Dermis blood vessel endothelial cell (primary cell): Measurements from ENCODE around the gene TNRC6C. TPM values are rescaled to one million over a fixed set of nuclear protein-coding genes. Genes with fewer than 3 reads are reported as not detected.
A peak's percentile ranks its signal among the peaks of the same experiment; 100 is the strongest.

Experiments used
- DNase-seq: peaks from one replicate; pipeline ENCODE4 v3.0.0; 2010
- total RNA-seq: library from RNA; depleted of rRNA; stranded (reverse); fragments of >200 nt; gene quantifications from 2 replicates; pipeline ENCODE4 v1.2.3, GENCODE V29; 2014

TNRC6C gene
- total RNA-seq, 1 donor from 2014 or later, result 8.2 TPM

DNA sequence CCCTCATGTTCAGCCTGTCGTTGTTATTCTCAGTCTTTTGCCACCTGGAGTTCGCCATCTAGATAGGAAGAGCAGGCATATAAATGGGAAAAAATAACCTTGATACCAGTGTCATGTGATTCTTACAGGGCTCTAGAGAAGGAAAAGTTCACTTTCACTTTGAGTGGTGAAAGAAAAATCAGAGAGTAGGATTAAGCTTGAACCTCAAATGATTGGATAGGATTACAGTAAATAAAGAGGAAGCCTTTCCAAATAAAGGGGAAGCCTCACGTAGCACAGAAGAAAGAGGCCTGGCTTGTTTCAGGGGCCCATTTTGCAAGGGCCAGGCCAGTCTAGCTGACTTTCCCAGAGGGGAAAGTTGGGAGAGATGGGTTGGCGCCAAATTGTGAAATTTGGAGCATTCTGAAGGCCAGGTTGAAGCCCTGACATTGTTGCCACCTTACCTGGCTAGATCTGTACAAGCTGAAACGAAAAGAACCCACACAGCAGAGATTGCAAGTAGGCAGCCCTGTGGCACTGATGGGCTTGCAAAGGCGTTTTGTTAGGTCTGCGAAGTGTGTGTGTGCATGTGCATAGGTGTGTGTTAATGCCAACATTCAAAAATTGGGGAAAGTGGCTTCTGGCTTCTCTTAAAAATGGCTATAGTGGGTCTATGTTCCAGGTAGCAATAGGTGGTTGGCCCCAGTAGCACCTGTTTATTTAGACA, 131.2 kb downstream of the TNRC6C start:
- no peak for DNase-seq

DNA sequence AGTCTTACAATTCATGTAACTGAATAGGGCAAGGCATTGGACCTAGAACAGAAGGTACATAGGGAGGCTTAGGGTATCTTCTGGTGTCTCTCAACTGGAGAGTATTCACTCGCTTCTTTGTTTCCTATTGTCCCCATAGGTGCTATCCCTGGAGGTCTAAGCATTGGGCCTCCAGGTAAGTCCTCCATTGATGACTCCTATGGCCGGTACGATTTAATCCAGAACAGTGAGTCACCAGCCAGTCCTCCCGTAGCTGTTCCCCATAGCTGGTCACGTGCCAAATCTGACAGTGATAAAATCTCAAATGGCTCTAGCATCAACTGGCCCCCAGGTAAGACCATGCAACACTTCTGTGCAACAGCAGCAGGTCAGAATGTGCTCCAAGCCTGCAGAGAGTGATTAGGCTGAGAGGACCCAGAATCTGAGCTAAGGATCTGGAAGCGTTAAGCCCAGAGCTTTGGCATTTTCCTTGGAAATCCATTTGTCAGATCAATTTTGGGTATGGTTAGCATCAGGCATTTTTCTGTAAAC, 134.4 kb downstream of the TNRC6C start:
- DNase-seq, result no peak

DNA sequence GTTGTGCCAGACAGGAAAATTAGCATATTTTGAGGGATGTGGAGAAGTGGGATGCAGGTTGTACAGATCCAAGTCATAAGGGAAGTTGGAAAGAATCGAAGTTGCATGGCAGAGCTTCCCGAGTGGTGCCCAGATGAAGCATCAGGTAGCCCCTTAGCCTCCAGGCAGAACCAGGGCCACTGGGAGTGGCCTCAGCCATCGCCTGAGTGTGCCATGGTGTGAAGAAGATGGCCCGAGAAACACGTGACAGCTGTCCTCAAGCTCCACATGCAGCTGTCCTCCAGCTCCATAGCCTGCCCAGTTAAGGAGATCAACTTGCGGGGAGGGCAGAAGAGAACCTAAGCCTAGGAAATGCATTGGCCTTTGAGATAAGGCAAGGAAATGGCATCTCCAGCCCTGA, 136.5 kb downstream of the TNRC6C start:
- no peak for DNase-seq

DNA sequence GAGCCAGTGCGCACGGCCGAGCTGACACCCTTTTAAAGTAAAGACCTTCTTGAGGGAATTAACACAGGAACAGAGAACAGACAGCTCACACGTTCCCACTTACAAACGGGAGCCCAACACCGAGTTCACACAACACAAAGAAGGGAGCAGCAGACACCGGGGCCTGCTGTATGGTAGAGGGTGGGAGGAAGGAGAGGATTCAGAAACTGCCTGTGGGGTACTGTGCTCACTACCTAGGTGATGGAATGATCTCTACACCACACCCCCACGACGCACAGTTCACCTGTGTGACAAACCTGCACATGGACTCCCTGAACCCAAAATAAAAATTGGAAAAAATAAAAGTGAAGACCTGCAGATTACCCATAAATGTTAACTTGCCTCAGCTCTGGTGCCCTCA, 137.6 kb downstream of the TNRC6C start:
- no peak for DNase-seq

DNA sequence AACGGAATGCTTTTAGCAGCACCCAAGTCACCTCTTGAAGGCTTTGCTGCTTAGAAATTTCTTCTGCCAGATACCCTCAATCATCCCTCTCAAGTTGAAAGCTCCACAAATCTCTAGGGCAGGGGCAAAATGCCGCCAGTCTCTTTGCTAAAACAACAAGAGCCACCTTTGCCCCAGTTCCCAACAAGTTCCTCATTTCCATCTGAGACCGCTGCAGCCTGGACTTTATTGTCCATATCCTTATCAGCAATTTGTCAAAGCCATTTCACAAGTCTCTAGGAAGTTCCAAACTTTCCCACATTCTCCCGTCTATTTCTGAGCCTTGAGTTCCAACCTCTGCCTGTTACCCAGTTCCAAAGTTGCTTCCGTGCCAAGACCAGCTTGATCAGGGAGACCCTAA, 142.6 kb downstream of the TNRC6C start:
- no peak for DNase-seq

DNA sequence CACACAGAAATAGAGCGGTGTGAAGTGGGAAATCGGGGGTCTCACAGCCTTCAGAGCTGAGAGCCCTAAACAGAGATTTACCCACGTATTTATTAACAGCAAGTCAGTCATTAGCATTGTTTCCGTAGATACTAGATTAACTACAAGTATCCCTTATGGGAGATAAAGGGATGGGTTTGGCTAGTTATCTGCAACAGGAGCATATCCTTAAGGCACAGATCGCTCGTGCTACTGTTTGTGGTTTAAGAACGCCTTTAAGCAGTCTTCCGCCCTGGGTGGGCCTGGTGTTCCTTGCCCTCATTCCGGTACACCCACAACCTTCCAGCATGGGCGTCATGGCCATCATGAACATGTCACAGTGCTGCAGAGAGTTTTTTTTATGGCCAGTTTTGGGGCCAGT, 143.0 kb downstream of the TNRC6C start:
- no peak for DNase-seq

DNA sequence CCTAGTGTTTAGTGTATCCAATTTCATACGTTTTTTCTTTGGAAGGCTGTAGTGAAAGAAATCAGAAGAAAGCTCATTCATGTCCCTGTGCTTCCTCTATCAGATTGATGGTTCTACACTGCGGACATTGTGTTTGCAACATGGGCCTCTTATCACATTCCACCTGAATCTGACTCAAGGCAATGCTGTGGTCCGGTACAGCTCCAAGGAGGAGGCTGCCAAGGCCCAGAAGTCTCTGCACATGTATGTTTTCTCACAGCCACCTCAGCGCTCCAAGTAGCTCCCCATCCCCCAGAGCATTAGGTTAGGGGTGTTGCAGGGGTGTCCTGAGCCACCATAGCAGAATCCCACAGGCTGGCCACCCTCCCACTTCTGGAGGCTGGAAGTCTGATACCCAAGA, 144.8 kb downstream of the TNRC6C start:
- DNase-seq, result no peak

DNA sequence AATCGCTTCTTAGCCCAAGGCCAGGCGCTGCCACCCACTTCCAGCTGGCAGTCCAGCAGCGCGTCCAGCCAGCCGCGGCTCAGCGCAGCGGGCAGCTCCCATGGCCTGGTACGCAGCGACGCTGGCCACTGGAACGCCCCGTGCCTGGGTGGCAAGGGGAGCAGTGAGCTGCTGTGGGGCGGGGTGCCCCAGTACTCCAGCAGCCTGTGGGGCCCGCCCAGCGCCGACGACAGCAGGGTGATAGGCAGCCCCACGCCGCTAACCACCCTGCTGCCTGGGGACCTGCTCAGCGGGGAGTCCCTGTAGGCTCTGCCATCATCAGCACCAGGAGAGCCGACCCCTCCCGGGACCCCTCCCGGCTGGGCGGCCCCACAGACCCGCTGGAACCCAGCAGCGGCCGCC, 146.0 kb downstream of the TNRC6C start:
- DNase-seq, result no peak

DNA sequence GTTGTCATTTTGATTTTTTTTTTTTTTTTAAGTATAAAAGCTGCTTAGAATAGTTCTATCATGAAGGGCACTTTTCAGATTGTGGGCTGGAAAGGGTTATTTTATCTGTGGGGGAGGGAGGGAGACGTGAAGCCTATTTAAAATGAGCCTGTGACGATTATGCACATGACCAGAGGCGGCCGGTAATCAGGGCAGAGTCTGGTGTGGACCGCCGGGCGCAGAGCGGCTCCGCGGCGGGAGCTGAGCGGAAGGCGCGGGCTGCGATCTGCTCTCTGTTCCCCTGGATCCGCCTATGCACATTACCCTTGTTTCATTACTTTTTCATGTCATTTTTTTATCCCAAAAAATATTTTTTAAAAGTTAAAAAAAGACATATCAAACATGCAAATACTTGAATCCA, 146.6 kb downstream of the TNRC6C start:
- DNase-seq, result no peak

DNA sequence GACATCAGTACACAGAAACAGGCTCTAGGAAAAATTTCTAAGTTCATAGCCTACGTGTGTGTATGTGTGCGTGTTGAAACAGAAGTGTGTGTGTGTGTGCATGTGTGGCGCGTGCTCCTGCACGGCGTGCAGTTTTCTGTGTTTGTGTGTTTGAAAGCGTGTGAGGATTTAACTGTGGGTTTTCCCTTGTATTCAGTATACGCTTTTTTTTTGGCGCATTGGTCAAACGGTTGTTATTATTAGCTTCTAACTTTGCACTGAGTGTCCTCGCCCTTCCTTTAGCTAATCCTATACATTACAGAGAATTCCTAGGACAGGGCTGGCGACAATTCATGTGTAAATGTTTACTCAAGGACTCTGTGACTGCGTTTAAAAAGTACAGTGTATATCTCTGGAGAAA, 147.0 kb downstream of the TNRC6C start:
- peak; percentile 15 for DNase-seq

DNA sequence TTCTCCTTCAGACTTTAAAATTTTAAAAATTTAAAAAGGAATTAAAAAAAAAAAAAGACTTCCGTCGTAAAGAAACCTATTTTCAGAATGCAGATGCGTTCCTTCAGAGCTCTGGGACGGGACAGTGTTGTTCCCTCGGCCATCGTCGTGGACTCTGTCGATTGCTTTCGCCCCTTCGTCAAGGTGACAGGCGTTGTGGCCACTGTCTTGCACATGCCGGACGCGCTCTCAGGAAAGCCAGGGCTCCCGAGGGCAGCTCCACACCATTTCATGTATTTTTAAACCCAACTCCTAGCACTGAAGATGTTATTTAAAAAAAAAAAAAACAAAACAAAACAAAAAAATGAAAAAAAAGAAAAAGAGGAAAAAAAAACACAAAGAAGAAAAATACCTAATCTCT, 147.7 kb downstream of the TNRC6C start:
- no peak for DNase-seq

DNA sequence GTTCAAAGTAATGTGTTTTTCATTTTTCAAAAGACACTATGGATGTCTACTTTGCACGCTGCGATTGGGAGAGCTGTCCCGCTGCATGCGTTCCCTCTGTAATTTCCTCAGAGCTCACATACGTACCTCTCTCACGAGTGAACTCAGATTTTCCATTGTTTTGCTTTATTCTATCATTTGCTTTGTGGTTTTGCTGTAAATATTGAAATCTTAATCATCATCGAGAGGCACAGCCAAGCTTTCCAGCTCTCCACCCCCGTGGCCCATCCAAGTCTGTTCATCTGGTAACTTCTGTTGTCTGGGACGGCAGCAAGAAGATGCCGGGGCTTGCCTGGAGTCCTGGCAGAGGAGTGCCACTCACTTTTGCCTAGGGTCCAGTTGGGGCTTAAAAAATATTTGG, 149.0 kb downstream of the TNRC6C start:
- no peak for DNase-seq

DNA sequence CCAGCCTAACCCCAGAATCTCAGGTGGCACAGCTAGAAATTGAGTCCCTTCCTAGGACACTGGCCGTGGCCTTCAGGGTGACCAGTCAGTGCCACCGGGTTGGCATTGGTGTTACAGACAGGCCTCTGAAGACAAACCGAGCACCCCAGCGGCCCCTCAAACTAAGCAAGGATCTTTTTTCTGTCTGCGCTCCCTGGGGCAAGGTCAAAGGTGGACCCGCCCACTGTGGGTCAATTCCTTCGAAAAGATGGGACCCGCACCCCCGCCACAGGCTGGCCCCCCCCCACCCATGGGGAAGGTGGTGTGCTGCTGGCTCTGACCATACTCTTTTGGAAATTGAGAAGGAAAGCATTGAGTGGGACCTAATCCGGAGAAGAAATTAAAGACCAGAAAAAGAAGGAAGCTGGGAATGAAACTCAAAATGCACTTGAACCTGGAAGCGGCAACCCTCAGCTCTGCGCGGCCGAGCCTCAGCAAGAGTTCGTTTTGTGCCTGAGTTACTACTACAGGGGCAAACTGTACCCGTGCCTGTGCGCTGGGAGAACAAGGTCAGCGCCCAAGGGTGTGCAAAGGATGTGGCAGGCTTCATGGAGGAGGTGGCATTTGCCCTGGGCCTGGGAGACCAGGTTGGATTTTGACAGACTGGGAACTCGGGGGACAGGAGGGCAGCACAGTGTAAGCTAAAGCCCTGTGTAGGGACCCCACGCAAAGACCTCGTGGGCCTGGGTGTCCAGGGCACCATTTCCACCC, 149.6 kb downstream of the TNRC6C start:
- DNase-seq, result no peak

DNA sequence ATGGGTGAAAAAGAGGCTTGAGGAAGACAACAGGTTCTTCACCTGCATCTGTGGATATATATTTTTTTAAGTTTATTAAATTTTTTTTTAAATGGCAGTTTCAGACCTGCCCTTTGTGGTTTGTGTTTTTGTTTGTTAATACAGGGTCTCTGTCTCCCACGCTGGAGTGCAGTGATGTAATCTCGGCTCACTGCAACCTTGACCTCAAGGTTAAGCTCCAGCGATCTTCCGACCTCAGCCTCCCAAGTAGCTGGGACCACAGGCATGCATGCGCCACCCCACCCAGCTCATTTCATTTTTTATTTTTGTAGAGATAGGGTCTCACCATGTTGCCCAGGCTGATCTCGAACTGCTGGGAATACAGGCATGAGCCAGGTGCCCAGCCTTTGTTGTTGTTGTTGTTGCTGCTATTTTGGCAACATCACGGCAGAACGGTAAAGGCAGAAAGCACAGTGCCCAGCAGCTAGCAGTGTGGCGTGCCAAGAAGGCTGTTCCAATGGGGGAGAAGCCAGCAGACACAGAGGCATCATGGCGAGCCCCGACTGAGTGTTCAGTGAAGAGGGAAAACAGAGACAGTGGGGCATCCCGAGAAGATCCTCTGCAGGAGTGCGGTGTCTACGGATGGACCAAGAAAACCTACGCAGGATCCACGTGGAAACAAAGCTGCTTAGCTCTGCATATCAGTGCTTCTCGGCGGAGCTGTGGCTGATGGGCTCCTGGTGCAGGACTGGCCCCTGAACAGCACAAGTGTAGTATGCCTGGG, 150.4 kb downstream of the TNRC6C start:
- no peak for DNase-seq

DNA sequence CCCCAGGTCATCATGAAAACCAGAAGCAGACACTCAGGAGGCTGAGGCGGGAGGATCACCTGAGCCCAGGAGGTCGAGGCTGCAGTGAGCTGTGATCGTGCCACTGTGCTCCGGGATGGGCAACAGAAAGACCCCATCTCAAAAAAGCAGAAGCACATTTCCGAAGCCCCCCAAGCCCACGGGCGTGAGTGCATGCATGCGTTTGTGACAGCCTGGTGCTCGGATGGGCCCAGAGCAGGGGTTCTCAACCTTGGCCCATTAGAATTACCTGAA, 150.9 kb downstream of the TNRC6C start:
- no peak for DNase-seq

DNA sequence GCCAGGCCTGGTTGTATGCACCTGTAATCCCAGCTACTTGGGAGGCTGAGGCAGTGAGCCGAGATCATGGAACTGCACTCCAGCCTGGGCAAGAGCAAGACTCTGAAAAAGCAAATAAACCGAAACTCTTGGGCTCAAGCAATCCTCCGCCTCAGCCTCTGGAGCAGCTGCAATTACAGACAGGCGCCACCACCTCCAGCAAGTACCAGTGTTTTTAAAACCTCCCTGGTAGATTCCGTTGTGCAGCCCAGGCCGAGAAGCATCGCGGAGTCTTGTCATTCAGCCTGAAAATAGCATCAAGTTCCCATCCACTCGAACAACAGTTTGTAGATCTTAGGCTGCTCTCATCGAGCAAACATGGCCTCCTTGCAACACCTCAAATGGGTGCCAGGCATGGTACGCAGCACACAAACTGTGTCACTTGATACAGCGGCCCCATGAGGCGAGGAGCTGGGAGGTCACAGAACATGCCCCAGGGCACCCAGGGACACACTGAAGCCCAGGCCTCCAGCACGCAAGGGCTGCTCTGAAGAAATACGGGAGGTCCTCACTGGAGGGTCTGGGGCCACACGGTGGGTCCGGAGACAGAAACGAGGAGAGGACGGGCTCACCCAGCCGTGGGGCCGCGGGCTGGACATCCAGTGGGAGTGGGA, 152.0 kb downstream of the TNRC6C start:
- no peak for DNase-seq

DNA sequence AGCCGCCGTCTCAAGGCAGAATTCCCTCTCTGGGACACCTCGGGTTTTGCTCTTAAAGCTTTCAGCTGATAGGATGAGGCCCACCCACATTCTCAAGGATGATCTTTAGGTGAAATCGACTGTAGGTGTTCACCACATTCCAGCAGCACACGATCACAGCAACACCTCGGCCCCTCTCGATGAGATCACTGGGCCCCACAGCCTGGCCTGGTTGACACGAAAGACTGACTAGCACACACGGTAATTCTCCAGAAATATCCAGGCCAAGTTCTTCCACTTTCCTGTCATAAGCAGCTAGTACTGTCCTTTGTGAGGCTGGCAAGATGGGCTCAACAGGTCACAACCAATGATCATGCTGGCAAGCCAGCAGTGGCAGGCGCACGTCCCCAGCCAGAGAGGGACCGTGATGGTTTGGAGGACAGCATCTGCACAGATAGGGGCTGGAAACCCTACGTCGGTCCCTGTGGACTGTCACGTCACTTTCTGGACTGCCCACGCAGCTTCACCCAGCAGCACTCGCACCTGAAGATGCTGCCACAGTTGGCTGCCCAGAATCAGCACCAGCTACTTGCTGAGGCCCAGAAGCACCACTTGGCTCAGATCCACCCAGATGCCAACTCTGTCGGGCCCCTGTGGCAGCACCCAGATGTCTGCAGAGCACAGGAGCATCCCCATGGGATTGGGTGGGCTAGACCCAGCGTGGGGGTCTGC, 152.7 kb downstream of the TNRC6C start:
- DNase-seq, result no peak

DNA sequence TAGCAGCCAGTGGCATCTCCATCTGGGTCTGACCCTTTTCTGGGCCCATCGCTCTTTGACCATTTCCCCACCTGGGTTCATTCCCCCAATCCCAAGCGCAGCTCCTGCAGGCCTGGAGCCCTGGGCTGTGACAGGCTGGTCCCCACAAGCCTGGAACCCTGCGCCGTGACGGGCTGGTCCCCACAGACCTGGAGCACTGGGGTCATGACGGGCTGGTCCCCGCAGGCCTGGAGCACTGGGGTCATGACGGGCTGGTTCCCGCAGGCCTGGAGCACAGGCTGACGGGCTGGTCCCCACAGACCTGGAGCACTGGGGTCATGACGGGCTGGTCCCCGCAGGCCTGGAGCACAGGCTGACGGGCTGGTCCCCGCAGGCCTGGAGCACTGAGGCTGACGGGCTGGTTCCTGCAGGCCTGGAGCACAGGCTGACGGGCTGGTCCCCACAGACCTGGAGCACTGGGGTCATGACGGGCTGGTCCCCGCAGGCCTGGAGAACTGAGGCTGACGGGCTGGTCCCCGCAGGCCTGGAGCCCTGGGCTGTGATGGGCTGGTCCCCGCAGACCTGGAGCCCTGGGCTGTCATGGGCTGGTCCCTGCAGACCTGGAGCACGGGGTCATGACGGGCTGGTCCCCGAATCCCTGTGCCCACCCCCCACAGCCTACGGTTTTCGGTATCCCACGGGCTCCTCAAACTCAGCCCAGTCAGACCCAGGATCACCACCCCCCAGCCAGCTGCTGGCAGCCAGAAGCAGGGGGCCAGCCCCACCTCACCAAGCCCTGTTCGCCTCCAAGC, 153.4 kb downstream of the TNRC6C start:
- no peak for DNase-seq

DNA sequence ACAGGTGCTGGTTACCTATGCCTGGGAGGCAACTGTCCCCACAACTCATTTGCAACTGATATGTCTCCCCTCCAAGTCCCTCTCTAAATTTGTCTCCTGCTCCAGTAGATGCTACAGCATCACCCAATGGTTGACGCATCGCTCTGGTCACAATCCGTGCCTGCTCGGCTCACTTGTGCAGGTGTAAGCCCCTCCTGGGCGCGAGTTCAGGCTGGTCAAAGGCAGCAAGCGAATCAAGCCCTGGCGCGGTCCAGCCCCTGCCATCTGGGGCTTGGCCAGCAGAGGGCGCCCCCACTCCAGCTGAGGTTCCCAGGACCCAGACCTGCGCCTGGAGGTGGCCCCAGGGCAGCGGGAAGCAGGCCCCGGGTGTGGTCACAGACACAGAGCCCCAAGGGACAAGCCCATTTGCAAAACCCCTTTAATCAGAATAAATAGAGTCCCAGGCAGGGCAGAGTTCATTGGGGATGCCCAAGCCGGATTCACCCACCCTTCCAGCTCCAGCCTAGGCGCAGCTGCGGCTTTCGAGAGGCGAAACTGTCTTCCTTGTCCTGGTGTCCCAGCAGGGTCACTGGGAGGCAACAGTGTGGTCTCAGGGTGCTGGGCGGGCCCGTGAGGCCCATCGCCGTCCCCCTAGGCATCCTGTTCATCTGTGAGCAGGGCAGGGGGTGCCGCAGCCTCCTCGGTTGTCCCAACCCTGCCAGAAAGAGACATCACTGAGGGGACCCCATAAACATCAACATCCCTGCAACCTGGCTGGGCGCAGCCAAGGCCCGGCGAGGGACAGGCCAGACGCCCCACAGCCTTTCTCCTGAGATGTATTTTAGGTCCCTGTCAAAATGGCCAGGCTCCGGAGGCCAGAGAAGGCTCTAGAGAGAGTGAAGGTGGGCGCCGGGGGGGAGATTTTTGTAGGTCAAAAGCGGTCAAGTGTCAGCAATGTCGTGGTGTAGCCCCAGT, 154.3 kb downstream of the TNRC6C start:
- DNase-seq, result peak; percentile 74
